DOHH2 (cell line): Measurements from ENCODE around the gene NEUROG2.

Experiments used
- H3F3A ChIP-seq: fragments of 200-600 bp; sonication (generic), shearing (Covaris generic); 2 replicates; pipeline ENCODE4 v1.6.0; 2016; ENCODE audit warnings: antibody characterized with exemption, mild to moderate bottlenecking; ENCODE audit not compliant: control insufficient read depth, insufficient read depth
- H3K27ac ChIP-seq: fragments of 200-600 bp; sonication (generic); 2 replicates; pipeline ENCODE4 v1.5.1; 2014; ENCODE audit warnings: low read depth, mild to moderate bottlenecking, low read length, moderate library complexity
- H3K27me3 ChIP-seq: fragments of 200-600 bp; sonication (generic); 2 replicates; pipeline ENCODE4 v1.6.1; 2014; ENCODE audit warnings: mild to moderate bottlenecking, low read length, mixed read lengths; ENCODE audit not compliant: control insufficient read depth
- H3K36me3 ChIP-seq: fragments of 200-600 bp; sonication (generic); 2 replicates; pipeline ENCODE4 v1.6.1; 2014; ENCODE audit warnings: mild to moderate bottlenecking, low read length, moderate library complexity, mixed read lengths; ENCODE audit not compliant: control insufficient read depth
- H3K4me1 ChIP-seq: fragments of 200-600 bp; sonication (generic); 2 replicates; pipeline ENCODE4 v1.6.1; 2014; ENCODE audit warnings: mild to moderate bottlenecking, low read length, mixed read lengths; ENCODE audit not compliant: control insufficient read depth
- H3K4me2 ChIP-seq: fragments of 200-600 bp; sonication (generic); 2 replicates; pipeline ENCODE4 v1.6.0; 2014; ENCODE audit warnings: mild to moderate bottlenecking, low read length, moderate library complexity
- H3K4me3 ChIP-seq: fragments of 200-600 bp; sonication (generic); 2 replicates; pipeline ENCODE4 v1.5.1; 2014; ENCODE audit warnings: mild to moderate bottlenecking, low read length, mixed read lengths
- H3K79me2 ChIP-seq: fragments of 200-600 bp; sonication (generic); 2 replicates; pipeline ENCODE4 v1.6.1; 2014; ENCODE audit warnings: mild to moderate bottlenecking, low read length, mixed read lengths; ENCODE audit not compliant: control insufficient read depth
- H3K9me2 ChIP-seq: fragments of 200-600 bp; sonication (generic); replicated peaks from 2 replicates; pipeline ENCODE4 v1.6.1; 2014; ENCODE audit warnings: mild to moderate bottlenecking, low read length, mixed read lengths; ENCODE audit not compliant: control insufficient read depth
- H3K9me3 ChIP-seq: fragments of 200-600 bp; sonication (generic); 2 replicates; pipeline ENCODE4 v1.6.1; 2014; ENCODE audit warnings: antibody characterized with exemption, low read length, mixed read lengths; ENCODE audit not compliant: control insufficient read depth, insufficient read depth
- H4K20me1 ChIP-seq: fragments of 200-600 bp; sonication (generic); 2 replicates; pipeline ENCODE4 v1.6.0; 2014; ENCODE audit warnings: low read depth, mild to moderate bottlenecking, antibody characterized with exemption, low read length, moderate library complexity; ENCODE audit not compliant: control insufficient read depth, insufficient read depth
- EZH2phosphoT487 ChIP-seq: fragments of 200-600 bp; sonication (generic); IDR thresholded peaks from 2 replicates; pipeline ENCODE4 v1.6.1; 2017; ENCODE audit warnings: borderline replicate concordance, mild to moderate bottlenecking, antibody characterized with exemption, low read length, moderate library complexity, mixed read lengths
- TF ChIP-seq, protein P1 (sequence below): fragments of 200-600 bp; sonication (generic); IDR thresholded peaks from one replicate; pipeline ENCODE4 v1.5.1; 2014; ENCODE audit warnings: antibody characterized with exemption, mild to moderate bottlenecking, low read depth, low read length; ENCODE audit not compliant: poor library complexity, severe bottlenecking

NEUROG2 gene

DNA sequence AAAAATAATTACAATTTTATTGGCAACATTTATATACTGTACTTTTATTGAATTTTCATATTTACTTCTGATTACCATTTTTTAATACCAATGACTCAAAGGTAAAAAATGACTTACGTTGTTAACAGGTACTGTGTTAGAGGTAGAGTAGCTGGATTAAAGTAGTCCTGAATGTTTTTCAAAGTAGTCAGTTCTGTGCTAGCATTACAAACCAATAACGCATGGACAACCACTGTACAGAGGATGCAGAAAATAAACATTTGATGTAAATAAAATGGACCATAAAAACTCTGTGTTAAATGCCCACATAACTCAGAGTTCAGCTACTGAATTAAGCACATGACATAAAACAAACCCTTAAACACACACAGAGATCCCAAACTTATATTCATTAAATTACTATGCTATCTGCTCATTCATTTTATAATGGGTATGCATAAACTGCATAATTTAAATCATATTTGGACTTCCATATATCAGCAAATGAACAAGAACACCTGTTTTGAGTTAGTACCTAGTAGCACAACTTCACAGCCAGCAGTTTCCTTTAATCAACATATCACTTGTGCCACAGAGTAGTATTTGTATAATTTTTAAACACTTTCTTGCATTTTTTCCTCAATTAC is 46.4 kb upstream of the NEUROG2 start:
- Histone ChIP-seq H3K4me3 (no peak overlapping the region), H4K20me1 (no peaks in the 10 kb centered on the region), H3K4me1 (peaks cover 23% of the 10 kb centered on the region), H3K4me2 (no peak overlapping the region), H3K27ac (no peak overlapping the region), H3K9me3 (no peaks in the 10 kb centered on the region), H3K79me2 (no peaks in the 10 kb centered on the region), H3F3A (no peaks in the 10 kb centered on the region), H3K36me3 (peaks cover 43% of the 10 kb centered on the region), H3K9me2 (no peaks in the 10 kb centered on the region), H3K27me3 (no peaks in the 10 kb centered on the region)
- TF ChIP-seq EZH2phosphoT487, result no peak
- TF ChIP-seq, protein P1, sequence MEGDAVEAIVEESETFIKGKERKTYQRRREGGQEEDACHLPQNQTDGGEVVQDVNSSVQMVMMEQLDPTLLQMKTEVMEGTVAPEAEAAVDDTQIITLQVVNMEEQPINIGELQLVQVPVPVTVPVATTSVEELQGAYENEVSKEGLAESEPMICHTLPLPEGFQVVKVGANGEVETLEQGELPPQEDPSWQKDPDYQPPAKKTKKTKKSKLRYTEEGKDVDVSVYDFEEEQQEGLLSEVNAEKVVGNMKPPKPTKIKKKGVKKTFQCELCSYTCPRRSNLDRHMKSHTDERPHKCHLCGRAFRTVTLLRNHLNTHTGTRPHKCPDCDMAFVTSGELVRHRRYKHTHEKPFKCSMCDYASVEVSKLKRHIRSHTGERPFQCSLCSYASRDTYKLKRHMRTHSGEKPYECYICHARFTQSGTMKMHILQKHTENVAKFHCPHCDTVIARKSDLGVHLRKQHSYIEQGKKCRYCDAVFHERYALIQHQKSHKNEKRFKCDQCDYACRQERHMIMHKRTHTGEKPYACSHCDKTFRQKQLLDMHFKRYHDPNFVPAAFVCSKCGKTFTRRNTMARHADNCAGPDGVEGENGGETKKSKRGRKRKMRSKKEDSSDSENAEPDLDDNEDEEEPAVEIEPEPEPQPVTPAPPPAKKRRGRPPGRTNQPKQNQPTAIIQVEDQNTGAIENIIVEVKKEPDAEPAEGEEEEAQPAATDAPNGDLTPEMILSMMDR, result no peak

DNA sequence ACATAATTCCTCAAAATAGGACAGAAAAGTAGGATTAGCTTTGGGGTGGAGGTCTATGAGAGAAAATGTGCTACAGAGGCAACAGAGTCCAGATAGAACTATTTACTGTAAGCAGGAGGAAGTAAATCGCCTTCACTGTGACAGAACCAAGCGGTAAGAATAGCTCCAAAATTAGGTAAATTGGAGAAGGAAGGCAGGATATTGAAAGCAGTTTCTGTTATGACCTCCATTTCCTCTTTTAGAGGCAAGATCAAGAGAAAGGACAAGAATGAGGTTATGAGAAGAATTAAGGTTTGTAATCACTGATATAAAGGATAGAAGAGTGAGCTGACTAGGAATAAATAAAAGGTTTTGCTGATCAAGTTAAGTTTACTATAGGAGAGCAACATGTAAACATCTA is 44.1 kb upstream of the NEUROG2 start:
- Histone ChIP-seq H3K36me3 (peaks cover 38% of the 10 kb centered on the region), H3K27me3 (no peaks in the 10 kb centered on the region), H3K9me2 (no peaks in the 10 kb centered on the region), H3F3A (no peaks in the 10 kb centered on the region), H3K27ac (no peak overlapping the region), H3K4me2 (no peak overlapping the region; the same call in 1 of the 2 replicates), H3K4me1 (peaks cover 23% of the 10 kb centered on the region), H3K4me3 (no peak overlapping the region), H3K9me3 (no peaks in the 10 kb centered on the region), H4K20me1 (no peaks in the 10 kb centered on the region), H3K79me2 (no peaks in the 10 kb centered on the region)
- no peak for TF ChIP-seq EZH2phosphoT487
- TF ChIP-seq, protein P1, result no peak

DNA sequence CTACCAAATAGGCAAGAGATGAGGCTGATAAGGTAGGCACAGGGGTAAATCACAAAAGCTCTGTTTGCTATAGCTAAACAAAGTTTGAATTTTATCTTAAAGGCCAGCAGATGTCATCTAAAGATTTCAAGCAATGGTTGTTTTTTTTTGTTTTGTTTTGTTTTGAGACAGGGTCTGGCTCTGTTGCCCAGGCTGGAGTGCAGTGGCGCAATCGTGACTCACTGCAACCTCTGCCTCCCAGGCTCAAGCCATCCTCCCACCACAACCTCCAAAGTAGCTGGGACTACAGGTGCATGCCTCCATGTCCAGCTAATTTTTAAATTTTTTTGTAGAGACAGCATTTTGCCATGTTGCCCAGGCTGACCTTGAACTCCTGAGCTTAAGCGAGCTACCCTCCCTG is 43.1 kb upstream of the NEUROG2 start:
- Histone ChIP-seq H3K4me2 (no peak overlapping the region), H3K27me3 (no peaks in the 10 kb centered on the region), H3K79me2 (no peaks in the 10 kb centered on the region), H4K20me1 (no peaks in the 10 kb centered on the region), H3K9me2 (no peaks in the 10 kb centered on the region), H3K27ac (no peak overlapping the region), H3K9me3 (no peaks in the 10 kb centered on the region), H3K4me3 (no peak overlapping the region), H3K4me1 (peaks cover 23% of the 10 kb centered on the region), H3F3A (no peaks in the 10 kb centered on the region), H3K36me3 (peaks cover 38% of the 10 kb centered on the region)
- TF ChIP-seq, protein P1, result no peak
- TF ChIP-seq EZH2phosphoT487, result no peak
